Activated gamma-delta T cell (primary cell): ENCODE results near the gene COL2A1.

Source experiments
- DNase-seq: peaks from one replicate; lab custom pipeline; 2025; lab: John Stamatoyannopoulos, UW
- total RNA-seq, 2 donors: gene quantifications; one replicate each; lab custom pipeline; 2026; lab: John Stamatoyannopoulos, UW

The COL2A1 gene
- 0.10 to 0.48 reads per million in 2 donors for total RNA-seq

DNA sequence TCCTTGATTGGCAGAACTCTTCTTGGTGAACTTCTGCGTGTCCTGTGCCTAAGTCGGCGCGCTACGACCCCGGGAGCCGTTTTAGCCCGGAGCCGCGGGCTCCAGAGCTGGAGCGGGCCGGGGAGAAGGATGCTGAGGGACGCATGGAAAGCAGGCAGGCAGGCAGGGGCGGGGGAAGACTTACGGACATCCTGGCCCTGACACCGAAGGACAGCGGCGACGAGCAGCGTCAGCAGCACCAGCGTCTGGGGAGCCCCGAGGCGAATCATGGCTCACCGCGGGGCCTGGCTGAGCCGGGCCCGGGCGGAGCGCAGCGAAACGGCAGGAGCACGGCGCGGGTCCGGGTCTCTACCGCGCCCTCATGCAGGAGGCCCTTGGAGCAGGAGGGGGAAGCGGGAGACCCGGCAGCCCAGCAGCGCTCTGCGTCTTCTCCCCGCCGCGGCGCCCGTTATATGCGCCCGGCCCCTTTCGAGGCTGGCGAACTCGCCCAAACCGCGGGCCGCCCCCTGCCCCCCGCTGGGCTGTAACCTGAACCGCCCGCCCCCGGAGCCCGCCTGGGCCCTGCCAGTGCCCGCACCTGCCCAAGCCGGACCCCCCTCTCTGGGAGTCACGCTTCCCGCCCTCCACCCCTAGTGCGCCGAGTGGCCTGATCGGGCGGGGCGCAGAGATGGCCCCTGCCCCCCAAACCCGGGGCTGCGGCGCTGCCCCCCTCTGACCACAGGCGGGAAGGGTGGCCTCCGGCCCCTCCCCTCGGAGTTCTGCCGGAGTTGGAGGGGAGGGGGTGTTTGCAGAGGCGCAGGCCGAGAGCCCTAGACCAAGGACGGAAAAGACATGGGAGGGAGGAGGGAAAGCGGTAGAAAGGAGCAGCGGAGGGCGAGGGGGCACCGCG, at the start of gene COL2A1:
Gene COL2A1 (minus strand): TSS at position 424 of the 889 bp plus-strand sequence. CDS start 155 bp downstream, at position 269.
- DNase-seq = no peak

DNA sequence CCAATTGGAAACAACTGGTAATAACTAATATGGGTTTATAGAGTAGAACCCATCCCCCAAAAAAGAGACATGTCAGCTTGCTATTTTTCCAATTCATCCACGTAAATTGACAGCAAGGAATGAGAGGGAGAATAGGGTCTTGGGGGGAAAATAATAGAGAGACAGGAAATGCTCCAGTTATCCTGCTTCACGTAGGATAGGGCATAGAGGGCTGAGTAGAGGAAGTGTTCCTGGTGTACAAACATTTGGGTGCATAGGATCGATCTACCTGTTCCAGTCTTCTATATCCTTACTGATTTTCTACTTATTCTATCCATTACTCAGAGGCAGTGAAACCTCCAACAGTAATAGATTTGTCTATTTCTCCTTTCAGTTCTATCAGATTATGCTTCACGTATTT, 49.6 kb upstream of the COL2A1 start:
- DNase-seq = no peak

DNA sequence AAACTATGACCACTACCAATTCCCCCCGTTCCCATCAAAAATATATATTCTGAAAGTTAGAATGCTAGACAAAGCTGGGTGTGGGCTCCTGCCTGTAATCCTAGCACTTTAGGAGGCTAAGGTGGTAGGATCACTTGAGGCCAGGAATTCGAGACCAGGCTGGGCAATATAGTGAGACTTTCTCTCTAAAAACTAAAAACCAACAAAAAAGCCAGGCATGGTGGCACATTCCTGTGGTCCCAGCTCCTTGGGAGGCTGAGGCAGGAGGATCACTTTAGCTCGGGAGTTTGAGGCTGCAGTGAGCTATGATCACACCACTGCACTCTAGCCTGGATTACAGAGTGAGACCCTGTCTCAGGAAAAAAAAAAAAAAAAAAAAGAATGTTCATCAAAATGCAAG, 48.8 kb upstream of the COL2A1 start:
- no peak for DNase-seq

DNA sequence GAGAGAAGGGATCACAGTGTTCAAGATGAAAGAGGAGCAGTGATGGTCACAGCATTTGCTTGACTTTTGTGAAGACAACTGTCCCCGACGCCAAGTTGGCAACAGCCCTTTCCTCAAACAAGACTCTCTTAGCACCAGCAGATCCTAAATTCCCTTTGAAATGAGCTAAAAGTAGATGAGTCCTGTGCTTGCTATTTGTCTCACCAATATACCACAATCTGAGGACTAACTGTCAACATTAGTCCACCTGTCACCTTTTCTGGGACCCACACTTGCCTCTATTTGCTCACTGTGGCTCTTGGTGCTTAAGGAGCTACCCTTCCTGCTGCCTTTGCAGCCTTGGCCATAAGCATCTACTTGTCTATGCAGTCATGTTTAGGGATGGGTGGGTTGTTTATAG, 47.4 kb upstream of the COL2A1 start:
- no peak for DNase-seq

DNA sequence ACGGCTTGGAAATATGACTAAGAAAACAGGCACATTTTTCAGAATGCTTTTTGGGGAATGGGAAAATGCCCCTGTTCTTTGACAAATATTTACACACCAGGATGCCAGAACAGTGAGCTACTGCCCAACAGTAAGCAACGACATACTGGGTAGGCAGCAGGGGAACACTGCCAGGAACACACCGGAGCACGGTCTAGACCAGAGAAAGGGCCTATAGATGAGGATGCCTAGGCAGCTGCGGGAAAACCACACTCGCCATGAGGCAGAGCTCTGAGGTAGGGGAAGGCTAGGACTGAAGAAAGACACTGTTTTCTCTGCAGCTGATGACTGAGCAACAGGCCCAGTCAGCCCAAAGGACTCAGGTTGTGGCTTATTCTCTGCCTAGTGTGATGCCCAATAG, 45.9 kb upstream of the COL2A1 start:
- no peak for DNase-seq

DNA sequence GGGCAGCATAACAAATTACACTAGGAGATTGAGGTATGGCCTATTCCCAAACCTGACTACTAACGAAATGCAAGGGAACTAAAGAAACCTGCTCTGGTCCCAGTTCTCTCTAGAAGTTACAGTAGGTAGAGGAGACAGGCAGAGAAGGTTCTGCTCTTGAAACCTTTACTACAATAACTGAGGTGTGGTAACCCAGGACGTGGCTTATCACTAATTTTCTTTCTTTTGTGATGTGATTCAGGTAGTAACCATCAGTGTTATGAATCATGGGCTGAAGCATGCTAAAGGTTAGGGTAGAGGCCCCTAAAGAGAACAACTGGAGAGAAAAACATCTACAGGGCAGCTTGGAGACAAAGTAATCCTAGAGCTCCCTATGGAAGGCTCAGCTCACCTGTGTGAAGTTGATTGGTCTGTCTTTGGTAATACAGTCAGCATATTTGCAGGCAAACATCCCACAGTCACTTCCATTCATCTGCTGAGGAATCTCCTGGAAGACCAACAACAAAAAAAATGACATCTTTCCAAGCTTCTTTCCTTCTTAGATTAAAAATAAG, 41.8 kb upstream of the COL2A1 start:
- no peak for DNase-seq

DNA sequence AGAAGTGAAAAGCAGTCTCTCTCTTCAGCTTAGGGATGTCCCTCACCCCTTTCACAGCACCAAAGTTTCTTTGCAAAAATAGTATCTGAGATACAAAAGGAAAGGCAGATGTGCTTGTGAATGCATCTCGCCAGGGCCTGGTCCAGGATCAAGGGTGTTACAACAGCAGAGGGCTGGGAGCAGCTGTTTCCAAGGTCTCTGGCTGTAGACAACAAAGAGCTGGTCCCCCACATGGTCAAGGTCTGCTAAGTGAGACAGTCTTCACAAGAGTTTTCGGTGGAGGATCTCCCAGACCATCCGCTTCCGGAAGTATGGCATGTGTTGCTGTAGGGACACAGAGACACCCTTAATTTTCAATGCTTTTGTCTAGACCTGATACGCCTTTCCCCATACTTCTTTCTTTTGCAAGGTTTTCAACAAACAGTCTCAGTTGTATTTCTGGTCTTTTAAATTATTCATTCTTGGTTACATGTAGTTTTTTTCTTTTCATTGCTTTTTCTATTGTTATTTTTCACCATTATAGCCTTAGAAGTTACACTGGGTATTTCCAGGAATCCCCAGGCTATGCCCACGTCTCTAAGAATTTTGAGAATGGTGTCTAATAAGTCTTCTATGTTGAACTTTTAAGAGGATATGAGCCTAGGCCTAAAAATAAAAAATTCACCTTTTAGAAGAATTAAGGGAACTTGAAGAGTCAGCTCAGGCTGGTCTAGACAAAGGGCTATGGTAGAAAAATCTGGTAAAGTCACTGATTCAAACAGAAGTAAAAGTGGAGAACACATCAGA, 41.0 kb upstream of the COL2A1 start:
- no peak for DNase-seq

DNA sequence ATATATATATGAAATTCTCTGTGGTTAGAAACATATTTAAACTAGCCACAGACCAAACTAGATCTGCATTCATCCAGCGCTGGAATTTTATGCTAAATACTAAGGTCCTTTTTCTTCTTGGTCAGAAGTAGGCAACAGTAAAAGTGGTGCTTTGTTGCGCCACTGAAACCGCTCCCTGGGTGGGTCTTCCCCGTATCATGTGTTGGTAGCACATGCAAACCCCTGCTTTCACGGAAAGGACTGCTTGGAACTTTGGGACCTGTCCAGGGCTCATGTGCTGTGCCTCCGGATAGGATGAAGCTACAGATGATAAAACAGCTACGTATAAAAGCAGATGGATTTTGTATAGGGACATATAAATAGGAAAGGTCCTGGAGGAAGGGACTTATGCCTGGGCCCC, 40.1 kb upstream of the COL2A1 start:
- DNase-seq = no peak

DNA sequence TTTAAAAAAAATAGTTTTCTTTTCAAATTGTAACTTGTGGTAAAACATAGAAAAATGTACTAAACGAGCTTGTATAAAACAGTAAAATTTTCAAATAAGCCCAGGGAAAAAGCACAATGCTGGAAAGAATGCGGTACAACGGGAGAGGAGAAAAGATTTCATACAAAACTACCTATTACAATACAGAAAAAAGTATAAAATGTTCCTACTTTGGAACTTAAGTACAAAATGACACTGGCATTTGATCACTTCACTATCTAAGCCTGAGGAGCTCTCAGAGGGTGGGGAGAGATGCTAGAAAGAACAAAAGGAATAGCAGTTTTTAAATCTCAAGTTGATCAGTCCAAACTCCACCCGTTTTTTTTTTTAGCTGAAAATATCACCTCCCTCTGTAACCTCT, 39.5 kb upstream of the COL2A1 start:
- no peak for DNase-seq

DNA sequence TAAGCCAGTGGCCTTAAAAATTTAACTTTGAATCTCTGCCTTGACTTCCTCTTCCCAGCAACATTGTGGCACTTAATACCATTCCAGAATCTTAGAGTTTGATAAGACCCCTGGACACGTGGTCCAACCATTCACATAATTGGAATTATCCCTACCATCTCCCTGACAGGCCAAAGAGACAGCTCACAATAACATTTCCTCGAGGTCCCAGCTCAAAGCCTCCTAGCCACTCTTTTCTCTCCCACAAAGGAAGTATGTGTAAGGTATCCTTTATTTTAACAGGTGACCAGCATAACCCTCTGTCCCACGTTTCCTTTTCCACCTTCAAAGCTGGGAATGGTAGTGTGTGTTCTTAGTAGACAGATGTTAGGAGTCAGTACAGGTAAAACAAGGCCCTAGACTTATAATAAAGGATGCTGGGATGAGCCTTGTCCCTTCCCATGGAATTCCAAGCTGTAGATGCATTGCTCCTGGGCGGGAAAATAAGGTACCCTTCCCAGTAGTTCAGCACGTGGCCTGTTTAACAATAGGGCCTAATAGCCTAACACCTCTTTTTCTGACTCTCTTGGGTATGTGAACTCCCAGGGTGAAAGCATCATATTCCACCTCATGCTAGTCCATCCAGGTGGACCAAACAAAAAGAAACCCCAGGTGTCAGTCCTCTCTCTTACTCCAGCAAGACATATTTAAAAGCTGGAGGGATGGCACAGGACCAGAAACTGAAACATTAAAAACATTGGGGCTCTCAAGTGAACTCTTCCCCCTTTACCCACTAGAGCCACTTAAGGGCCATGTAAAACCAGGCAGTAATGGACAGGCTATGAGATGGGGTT, 37.5 kb upstream of the COL2A1 start:
- DNase-seq = no peak

DNA sequence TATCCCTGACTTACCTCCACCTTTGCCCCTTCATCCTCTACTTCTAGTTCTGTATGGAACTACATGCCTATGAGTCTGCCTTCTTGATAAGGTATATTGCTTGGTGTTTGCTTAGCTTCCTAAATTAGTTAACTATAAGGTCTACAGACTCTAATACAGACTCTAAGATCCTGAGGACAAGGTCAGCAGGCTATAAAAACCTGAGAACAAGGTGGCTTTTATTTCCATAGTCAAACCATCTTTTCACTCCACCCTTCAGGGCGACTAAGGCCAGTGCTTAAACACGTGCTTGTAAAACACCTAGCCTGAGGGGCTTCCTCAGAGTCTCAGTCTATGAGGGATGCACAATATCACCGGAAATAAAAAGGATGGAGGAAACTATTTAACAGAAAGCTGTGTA, 36.1 kb upstream of the COL2A1 start:
- DNase-seq = no peak

DNA sequence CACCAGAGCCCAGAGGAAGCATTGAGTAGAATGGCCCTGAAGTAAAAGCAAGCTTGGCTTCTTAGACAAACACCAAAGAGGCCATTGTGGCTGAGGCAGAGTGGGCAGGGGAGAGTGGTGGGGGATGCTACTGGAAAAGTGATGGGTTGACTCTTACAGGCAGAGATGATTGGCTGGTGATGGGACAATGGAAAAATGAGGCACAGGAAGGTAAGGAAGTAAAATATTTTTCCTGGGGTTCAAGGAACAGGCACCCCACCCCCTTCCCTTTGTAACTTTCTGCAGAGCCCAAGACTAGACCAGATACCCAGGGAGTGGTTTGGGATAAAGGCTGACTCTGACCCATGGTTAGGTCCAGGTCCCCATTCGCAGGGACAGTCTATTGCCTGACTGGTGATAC, 34.9 kb upstream of the COL2A1 start:
- no peak for DNase-seq

DNA sequence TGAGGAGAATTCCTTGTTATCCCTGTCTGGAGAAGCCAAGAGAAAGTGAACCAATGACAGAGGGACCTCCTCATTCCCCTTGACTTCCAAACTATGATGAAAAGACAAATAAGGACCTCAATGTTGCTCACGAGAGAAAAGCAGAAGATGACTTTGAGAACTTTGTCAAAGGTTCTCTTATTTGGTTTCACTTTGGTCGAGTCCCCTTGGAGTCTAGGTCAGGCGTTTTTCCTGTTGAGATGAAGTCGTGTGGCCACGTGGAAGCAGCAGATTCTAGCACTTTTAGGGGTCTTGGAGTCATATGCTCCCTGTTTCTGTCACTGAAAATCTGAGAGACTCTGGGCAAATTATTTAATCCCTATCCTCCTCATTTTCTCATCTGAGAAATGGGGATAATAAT, 33.8 kb upstream of the COL2A1 start:
- no peak for DNase-seq

DNA sequence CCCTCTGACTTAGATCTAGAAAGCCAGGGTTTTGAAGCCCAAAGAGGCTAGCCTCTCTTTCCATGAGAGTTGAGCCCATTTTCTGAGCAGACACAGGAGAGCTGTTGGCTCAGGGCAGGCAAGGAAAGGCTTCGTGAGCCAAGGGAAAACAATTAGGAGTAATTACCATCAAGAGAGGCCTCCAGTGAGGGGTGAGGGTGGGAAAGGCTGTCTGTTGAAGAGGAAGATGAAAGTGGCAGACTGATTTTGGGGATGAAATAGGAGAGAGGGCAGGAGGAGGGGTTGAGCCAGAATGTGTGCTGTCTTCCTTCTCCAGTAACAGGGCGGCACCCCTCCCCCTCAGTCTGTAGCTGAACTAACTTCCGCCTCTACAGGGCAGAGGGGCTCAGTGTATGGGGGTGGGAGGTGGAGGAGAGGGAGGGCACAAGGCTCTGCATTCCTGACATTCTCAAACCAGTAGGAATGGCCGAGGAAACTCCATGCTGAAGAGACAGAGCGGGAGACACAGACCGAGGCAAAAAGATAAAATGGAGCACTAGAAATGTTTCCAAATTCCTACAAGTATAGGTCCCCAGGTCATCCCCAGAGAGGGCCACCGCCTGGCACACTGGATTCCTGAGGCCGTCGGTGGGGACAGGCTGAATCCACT, 33.1 kb upstream of the COL2A1 start:
- DNase-seq = no peak

DNA sequence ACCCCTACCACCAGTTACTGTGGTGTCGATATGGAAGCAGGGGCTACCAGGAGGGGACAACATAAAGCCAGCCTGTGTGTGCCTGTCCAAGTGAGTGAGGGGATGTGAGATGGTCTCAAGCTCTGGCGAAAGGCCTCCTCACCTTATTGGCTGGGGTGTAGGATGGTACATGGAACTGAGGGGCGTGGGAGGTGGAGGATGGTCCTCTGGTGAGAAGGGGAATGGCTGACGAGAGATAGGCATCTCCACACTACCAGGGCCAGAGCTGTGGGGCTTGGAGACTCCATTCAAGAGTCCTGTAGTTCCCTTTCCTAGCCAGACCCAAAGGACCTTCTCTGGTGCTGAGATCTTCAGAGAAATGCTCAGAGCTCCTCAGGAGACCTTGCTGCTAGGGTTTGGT, 32.5 kb upstream of the COL2A1 start:
- DNase-seq = no peak

DNA sequence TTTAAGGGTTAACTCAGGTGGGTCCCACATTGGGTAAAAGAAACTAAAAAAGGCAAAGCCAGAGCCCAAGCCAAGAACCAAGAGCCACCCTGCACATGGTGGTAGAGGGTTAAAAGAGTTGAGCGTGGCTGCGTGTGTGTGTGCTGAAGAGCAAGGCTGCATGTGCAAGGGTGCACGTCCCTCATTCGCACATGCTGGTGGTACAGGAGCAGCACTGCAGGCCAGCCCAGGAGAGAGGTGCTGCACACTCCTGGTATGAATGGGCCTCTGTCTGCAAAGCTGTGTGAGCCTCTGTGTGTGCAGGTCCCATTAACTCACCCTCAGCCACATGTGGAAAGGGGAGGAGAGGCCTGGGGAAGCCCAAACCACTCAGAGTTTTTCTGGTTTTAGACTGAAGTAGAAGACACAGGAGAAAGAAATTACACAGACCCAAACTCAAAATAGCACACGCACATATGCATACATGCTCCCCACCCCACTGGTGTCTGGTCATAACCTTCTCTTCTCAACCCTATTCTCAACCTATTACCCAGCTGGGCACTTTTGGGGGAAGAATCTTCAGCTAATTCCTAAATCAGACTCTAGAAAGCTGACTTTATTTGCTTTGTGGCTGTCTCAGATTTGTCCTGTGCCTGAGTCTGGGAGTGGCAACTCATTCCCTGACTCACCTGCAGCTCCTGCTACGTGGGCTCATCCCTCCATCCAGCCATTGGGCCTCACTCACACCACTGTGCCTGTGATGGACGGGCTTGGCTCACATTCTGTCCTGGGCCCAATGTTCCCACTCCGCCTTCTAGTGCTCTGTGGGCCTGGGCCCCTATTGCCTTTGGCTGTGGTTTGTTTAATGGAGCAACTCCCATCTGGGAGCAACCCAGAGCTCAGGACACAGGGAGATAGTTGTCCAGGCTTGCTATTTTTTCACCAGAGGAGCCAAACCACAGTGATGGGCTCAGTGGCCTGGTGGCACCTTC, 30.8 kb upstream of the COL2A1 start:
- DNase-seq = no peak

DNA sequence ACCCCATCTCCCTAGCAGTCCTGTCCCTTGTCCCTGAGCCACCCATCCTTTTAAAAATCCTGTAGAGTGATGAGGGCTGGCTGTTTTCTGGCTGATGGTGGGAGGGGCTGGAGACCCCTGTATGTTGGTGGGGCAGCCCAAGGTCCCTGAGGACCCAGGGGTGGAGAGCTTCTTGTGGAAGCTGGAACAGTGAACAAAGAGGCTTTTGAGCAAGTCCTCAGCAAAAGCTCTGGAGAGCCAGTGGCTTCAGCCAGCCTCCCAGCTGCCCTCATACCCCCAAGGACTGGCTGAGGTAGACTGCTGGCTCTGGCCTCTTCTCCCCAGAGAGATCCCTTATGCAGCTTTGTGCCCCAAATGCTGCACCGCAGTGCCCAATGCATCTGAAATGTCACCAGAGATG, 29.2 kb upstream of the COL2A1 start:
- DNase-seq = no peak

DNA sequence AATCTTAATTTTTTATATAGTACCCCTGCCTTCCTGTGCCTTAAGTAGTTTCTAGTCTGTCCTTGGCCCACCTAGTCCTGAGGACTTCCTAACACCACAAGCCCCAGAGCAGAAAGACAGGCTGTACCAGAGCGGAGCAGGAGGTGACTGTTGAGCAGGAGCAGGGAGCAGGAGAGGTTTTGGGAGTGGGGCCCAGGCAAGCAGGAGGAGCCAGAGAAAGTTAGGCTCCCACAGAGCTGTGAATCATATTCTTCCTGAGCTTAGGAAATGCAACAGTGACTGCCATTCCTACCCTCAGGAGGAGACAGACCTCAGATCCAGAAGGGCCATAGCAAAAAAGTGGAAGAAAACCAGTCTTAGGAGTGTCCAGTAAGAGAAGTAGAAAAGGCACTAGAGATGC, 28.3 kb upstream of the COL2A1 start:
- no peak for DNase-seq

DNA sequence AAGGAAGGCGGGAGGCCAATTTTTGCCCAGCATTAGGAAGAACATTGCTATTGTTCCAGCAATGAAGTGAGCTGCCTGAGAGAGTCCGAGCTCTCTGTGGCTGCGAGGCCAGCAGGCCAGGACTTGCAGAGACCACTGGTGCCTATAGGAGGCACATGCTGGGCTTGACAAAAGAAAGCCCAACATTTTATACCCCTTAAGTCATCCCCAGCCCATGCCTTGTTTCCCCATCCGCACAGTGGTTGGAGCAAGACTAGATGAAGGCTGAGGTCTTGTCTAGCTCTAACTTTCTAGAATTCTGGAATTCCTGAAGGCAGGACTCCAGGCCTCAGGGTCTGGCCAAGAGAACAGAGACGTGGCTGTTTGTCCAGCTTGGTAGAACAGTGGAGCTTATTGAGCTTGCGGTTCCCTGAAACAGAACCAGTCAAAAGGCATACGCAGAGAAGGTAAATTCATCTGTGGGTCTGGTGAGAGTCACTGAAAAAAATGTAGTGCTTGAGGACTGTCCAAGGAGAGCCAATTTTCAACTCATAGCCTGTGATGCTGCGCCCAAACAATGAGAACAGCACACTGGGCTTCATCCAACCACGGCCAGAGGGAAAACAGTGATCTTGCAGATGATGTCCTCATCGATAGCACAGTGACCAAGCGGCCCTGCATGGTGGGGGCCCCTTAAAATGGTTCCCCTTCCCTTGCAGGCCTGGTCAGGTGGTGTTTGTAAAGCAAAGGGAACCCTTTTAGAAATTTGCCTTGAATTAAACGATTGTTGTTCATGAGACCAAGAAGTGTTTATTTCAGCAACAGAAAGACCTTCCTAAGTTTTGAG, 27.1 kb upstream of the COL2A1 start:
- DNase-seq = no peak
